Esophagus (tissue), 2 donors: ENCODE data around the gene NELFCD. TPM values are rescaled to one million over a fixed set of nuclear protein-coding genes. Genes with fewer than 3 reads are reported as not detected.
"Not testable (repeated sequence)": the region's sequence is repeated elsewhere in the genome, so short reads cannot be mapped to it uniquely, and the experiment has no call there.

ENCODE experiments used
- H3K27ac ChIP-seq, 2 donors: one replicate each; pipeline ENCODE4 v1.5.1; 2013; ENCODE audit warnings: low read depth in 2 of 2, mild to moderate bottlenecking in 2 of 2, inconsistent platforms in 1 of 2, low read length in 1 of 2, moderate library complexity in 1 of 2
- H3K27me3 ChIP-seq, 2 donors: one replicate each; pipeline ENCODE4 v1.6.1; 2013; ENCODE audit warnings: low read length in 2 of 2, control low read depth in 1 of 2, mild to moderate bottlenecking in 1 of 2; ENCODE audit not compliant: insufficient read depth in 2 of 2, control insufficient read depth in 1 of 2
- H3K36me3 ChIP-seq, 2 donors: one replicate each; pipeline ENCODE4 v1.6.1; 2013; ENCODE audit warnings: low read length in 1 of 2; ENCODE audit not compliant: control insufficient read depth in 2 of 2, insufficient read depth in 2 of 2
- H3K4me1 ChIP-seq, 2 donors: one replicate each; pipeline ENCODE4 v1.6.1; 2013; ENCODE audit warnings: low read length in 1 of 2; ENCODE audit not compliant: control insufficient read depth in 2 of 2, insufficient read depth in 2 of 2
- H3K4me3 ChIP-seq, 2 donors: one replicate each; pipeline ENCODE4 v1.5.1; 2013; ENCODE audit warnings: low read length in 2 of 2, mild to moderate bottlenecking in 2 of 2, low read depth in 1 of 2, moderate library complexity in 1 of 2
- H3K9me3 ChIP-seq, 2 donors: one replicate each; pipeline ENCODE4 v1.6.1; 2013; ENCODE audit warnings: mild to moderate bottlenecking in 2 of 2, low read depth in 1 of 2, low read length in 1 of 2, moderate library complexity in 1 of 2; ENCODE audit not compliant: control insufficient read depth in 2 of 2, insufficient read depth in 1 of 2
- WGBS, 2 donors: extraction: QIAGEN DNeasy Blood & Tissue Kit; methylation state at CpG; one replicate each; pipeline ENCODE4 v1.1.7; 2013; 5-methylcytosine and 5-hydroxymethylcytosine counted together
- polyA plus RNA-seq, 2 donors: library from polyadenylated mRNA; stranded (reverse); fragments of 200-250 nt; gene quantifications; one replicate each; pipeline ENCODE4 v1.2.3, GENCODE V29; 2013
- donor health status: healthy with polysubstance abuse.
- donor health status: Bipolar disorder and iron deficiency.

NELFCD gene
- polyA plus RNA-seq, 2 donors = 36.6 to 38.2 TPM

- Histone ChIP-seq H3K27me3 (no peaks in the 10 kb centered on the region), H3K36me3 (peaks cover 9 to 15% of the 10 kb centered on the region in 2 donors), H3K9me3 (no peaks in the 10 kb centered on the region), H3K4me3 (no peak overlapping the region), H3K4me1 (peaks cover 3 to 9% of the 10 kb centered on the region in 2 donors), H3K27ac (no peak overlapping the region)
- 58 to 76% methylated on average over 1 of the region's 1 CpG for WGBS, 2 donors
Measured at GRCh38 chr20:59039233-59039632, 58.2 kb downstream of the NELFCD start.

GRCh38 chr20:59040667-59041066 is 59.6 kb downstream of the NELFCD start:
- Histone ChIP-seq H3K9me3 (no peaks in the 10 kb centered on the region), H3K27me3 (no peaks in the 10 kb centered on the region), H3K4me3 (peak overlapping the region in 1 of 2 donors; percentile 86), H3K4me1 (peaks cover 3 to 9% of the 10 kb centered on the region in 2 donors), H3K27ac (no peak overlapping the region), H3K36me3 (peaks cover 9 to 14% of the 10 kb centered on the region in 2 donors)
- 74 to 84% methylated on average over 5 of the region's 5 CpGs for WGBS, 2 donors

- not testable (repeated sequence) for H3K27me3 ChIP-seq, H3K27ac ChIP-seq, H3K36me3 ChIP-seq, H3K9me3 ChIP-seq, H3K4me1 ChIP-seq
- H3K4me3 ChIP-seq = peak overlapping the region in 1 of 2 donors; percentile 86
- 78 to 86% methylated on average over 16 of the region's 16 CpGs for WGBS, 2 donors
Measured at GRCh38 chr20:59041487-59041886, 60.4 kb downstream of the NELFCD start.

- Histone ChIP-seq H3K27me3 (no peaks in the 10 kb centered on the region), H3K4me3 (peak within 1 kb of the TSS; percentile 86 to 100)
Measured at GRCh38 chr20:59042151-59042795, 61.2 kb downstream of the NELFCD start, which contains the start of gene PRELID3B. TSS of gene PRELID3B (minus strand) at chr20:59042786. CDS start at chr20:59042730, 56 bp downstream.

GRCh38 chr20:59042796-59043631 is 62.0 kb downstream of the NELFCD start:
- Histone ChIP-seq H3K36me3 (peaks cover under 1% of the 10 kb centered on the region in 2 donors), H3K4me3 (peak overlapping the region; percentile 86 to 100), H3K27me3 (no peaks in the 10 kb centered on the region), H3K27ac (peak overlapping the region; percentile 80 to 89), H3K9me3 (no peaks in the 10 kb centered on the region), H3K4me1 (peaks cover 3 to 9% of the 10 kb centered on the region in 2 donors)
- 14% methylated on average over 53 to 66 of the region's 66 CpGs for WGBS, 2 donors

More at GRCh38 chr20:59042151-59042795, 61.2 kb downstream of the NELFCD start, which contains the start of gene PRELID3B:
- H3K4me1 ChIP-seq = peaks cover 3 to 9% of the 10 kb centered on the region in 2 donors
- H3K36me3 ChIP-seq = peaks cover 4 to 6% of the 10 kb centered on the region in 2 donors
- WGBS, 2 donors = 2% methylated on average over 37 to 50 of the region's 50 CpGs
- peak within 1 kb of the TSS; percentile 80 to 89 for H3K27ac ChIP-seq
- no peaks in the 10 kb centered on the region for H3K9me3 ChIP-seq

- WGBS, 2 donors = 56 to 57% methylated on average over 3 of the region's 3 CpGs
- Histone ChIP-seq H3K9me3 (no peaks in the 10 kb centered on the region), H3K36me3 (no peaks in the 10 kb centered on the region), H3K27ac (peak overlapping the region; percentile 16 to 80), H3K4me1 (peaks cover 3 to 9% of the 10 kb centered on the region in 2 donors), H3K4me3 (no peak overlapping the region), H3K27me3 (no peaks in the 10 kb centered on the region)
Measured at GRCh38 chr20:59043698-59044097, 62.6 kb downstream of the NELFCD start.

GRCh38 chr20:59044295-59044694 is 63.2 kb downstream of the NELFCD start:
- H3K4me1 ChIP-seq = peaks cover 3 to 9% of the 10 kb centered on the region in 2 donors
- WGBS, 2 donors = 91% methylated on average over 3 of the region's 3 CpGs
- no peaks in the 10 kb centered on the region for H3K36me3 ChIP-seq
- H3K27ac ChIP-seq = no peak overlapping the region
- no peaks in the 10 kb centered on the region for H3K9me3 ChIP-seq
- H3K27me3 ChIP-seq = no peaks in the 10 kb centered on the region
- no peak overlapping the region for H3K4me3 ChIP-seq

Other genes starting within 250 kb of the NELFCD start
- under 1 TPM; 0.09 to 0.49 TPM for gene GNAS-AS1, start 130.4 kb upstream of the NELFCD start, polyA plus RNA-seq
- 1,000 to 10,000 TPM in 1 of 2 donors, 100 to 1,000 TPM in 1; 590 to 1,519 TPM for gene GNAS, start 128.5 kb upstream of the NELFCD start, polyA plus RNA-seq
- gene CTSZ, start 26.0 kb downstream of the NELFCD start, polyA plus RNA-seq = 10 to 100 TPM; 17.0 to 41.9 TPM
- under 1 TPM in 1 of 2 donors, not detected in 1; 0.04 TPM for gene TUBB1, start 38.2 kb downstream of the NELFCD start, polyA plus RNA-seq
- gene ATP5F1E, start 51.1 kb downstream of the NELFCD start, polyA plus RNA-seq = 10 to 100 TPM; 36.3 to 50.1 TPM
- 10 to 100 TPM; 25.0 to 38.1 TPM for gene PRELID3B, start 61.5 kb downstream of the NELFCD start, polyA plus RNA-seq
- gene ZNF831, start 182.6 kb downstream of the NELFCD start, polyA plus RNA-seq = under 1 TPM; 0.09 to 0.16 TPM